Activated CD4-positive, alpha-beta T cell treated with anti-CD3 and anti-CD28 coated beads, Interleukin-2, amount 50 U/mL, for 48 hours (primary cell): ENCODE results near the gene GOLGA6L9.
"Not testable (repeated sequence)": the region's sequence is repeated elsewhere in the genome, so short reads cannot be mapped to it uniquely, and the experiment has no call there.

ENCODE experiments used
- DNase-seq, 2 experiments: peaks; one replicate each; pipeline ENCODE4 v3.0.0-alpha.2; 2020

The GOLGA6L9 gene

DNA sequence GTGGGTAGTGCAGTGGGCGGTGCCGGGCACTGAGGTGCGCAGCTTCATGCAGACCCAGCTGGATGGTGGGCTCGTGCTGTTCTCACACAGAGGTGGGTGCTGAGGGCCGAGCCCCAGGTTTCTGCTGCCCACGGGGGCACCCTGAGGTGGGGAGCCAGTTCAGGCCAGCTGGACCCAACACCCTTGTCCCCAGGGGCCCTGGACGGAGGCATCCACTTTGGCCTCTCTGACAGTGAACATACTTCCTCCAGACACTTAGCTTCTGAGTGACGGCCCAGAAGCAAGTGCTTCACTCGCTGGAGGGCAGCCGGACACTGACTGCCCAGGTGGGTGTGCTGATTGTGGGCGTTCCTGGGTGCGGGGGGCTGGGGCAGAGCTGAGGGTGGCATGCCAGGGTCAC lies 39.8 kb downstream of the GOLGA6L9 start:
- not testable (repeated sequence) for DNase-seq

DNA sequence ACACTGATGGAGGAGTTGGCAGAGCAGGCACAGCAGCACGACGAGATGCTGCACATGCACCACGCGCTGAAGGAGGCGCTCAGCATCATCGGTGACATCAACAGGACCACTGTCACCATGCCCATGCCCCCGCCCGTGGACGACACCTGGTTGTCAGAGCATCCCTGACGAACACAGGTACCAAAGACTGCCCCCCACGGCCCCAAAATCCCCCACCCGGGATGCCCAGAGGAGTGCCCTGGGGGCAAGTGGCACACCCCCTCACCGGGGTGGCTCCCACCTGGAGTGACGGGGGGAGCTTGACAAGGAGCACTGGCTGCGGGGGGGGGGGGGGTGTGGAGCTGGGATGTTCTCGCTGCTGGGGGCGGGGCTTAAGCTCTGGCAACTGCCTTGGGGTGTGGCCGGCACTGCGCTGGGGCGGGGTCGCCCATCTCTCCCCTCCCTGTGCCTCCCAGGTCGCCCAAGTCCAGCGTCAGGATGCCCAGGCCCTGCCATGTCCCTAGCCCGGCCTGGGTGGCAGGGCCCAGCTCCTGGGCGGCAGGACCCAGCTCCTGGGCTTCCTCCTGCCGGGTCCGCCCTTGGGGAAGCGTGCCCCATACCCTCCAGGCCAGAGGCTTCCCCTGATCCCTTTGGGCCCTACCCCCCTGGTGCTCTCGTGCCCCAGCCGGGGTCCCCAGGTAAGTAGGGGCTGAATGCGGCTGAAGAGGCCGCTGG lies 42.8 kb downstream of the GOLGA6L9 start:
- not testable (repeated sequence) for DNase-seq

DNA sequence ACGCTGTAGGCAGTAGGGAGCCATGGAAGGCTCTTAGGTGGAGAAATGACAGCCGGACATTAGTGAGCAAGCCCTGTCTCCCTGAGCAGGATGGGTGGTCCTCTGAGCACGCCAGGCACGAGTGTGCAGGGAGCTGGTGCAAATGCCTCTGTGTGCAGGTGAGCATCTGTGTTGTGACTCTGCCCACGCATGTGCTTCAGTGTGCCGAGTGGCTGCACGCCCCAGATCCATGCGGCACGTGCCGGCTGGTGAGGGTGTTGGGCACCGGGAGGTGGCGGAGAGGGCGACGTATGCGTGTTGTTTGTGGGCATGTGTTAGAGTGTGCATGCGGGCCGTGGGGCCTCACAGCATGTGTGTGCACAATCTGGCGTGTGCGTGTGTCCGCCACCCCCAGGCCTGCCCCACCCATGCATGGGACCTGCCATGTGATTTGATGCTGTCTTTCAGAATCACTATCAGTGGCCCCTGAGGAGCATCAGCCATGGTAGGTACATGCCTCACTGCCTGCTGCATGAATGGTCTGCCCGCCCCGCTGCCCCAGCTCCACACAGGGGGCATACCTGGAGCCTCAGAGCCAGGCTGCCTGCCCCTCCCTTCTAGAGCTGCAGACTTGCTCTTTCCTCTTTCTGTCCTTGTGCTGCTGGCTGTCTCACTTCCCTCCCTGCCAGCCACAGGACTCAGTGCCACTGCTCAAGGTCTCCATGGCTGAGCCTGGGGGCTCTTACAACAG lies 45.1 kb downstream of the GOLGA6L9 start:
- not testable (repeated sequence) for DNase-seq

DNA sequence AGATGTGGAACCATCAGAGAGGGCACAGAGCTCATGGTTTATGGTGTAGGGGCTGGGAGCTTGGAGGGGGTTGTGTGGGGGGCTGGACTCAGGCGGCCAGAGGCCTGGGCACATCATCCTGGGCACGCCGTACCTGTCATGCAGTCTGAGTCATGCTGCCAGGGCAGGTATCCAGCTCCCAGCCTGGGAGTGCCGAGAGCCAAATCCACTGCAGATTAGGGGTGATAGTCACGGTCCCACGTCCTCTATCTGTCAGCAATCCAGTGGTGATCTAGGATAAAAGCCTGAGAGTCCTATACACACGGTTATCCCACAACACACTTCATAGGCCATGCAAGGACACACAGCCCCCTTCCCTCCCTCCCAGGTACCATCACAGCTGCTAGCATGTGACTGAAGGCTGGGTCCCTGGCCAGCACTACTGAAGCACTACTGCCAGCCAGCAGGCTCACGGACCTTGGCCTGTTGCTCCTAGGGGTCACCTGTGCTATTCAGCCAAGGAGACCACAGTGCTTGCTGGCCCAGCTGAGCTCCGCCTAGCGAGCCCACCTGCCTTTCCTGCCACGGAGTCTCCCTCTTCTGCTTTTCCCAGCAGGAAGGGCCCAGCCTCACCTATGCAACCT lies 45.8 kb downstream of the GOLGA6L9 start:
- DNase-seq, result not testable (repeated sequence)

DNA sequence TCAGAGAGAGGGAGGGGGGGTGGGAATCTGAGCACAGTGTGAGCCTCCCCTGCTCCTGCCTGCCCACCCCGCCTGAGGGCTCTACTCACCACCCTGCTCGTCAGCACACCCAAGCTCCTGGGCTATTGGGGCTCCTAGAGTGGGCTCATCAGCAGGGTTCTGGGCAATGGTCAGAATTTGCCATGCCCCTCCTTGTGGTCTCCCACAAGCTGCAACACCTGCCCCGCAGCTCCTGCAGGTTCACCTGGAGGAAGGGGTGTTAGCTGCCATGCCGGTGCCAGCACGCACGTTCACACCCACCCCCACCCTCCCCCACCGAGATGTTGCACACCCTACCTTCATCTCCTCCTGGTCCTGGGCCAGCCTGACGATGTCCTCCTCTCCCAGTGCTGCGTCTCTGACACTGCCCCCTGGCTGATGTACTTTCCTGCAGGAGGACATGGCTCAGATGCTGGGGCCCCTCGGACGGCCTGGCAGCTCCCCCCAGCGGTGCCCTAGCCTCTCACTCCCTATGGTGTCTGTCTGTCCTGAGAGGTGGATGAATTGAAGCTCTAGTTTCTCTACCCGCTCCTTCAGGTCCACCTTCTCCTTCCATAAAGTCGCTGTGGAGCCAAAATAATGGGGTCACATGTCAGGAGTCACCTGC lies 47.2 kb downstream of the GOLGA6L9 start:
- not testable (repeated sequence) for DNase-seq

DNA sequence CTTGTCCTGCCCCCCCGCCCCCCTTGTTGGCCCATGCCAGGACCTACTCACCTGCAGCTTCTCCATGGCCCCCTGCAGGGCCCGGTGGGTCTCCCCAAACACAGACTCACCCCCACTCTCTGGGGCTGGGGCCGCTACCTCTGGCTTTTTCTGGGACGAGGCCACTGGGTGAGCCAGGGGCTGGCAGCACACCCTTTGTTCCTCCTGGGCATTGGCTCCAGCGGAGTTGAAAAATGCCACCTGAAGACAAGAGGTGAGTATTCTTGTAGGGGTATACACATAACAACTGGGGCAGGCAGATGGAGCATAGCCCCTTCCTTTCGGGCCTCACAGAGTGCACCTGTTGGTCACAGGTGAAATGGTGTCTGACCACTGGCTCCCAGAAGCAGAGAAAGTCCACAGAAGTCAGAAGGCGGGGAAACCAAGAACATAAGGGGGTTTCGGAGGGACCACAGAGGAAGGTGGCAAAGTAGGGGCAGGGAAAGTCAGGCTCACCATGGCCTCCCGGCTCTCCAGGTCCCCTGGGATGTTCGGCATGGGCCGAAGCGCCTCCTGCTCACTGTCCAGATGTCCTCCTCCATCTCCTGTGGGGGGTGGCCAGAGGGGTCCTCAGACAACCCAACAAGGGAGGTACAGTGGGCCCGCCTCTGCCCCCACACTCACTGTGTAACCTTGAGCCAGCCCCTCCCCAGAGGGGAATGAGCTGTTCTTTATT lies 47.9 kb downstream of the GOLGA6L9 start:
- not testable (repeated sequence) for DNase-seq
